A549 (cell line): Measurements from ENCODE around the gene MRPL53. TPM values are rescaled to one million over a fixed set of nuclear protein-coding genes. Genes with fewer than 3 reads are reported as not detected.

Experiments
- ATAC-seq, 2 experiments: fragments of 200-7000 bp in 1 of 2; fragments of >200 bp in 1 of 2; cut with Nextera tagmentation in 1 of 2; cut with Tn5 transposase in 1 of 2; 3 replicates each; pipeline versions ENCODE4 v1.8.0 to v1.9.1; 2018 to 2020; ENCODE audit warnings: mild to moderate bottlenecking in 1 of 2, moderate library complexity in 1 of 2
- CTCF ChIA-PET: fragments of 300-600 bp; sonication (Branson Sonifier 250); formaldehyde crosslinking; extraction: SDS; loops from one replicate; lab custom pipeline; 2021; ENCODE audit warnings: antibody characterized with exemption, inconsistent platforms; lab: Yijun Ruan, JAX
- POLR2A ChIA-PET: fragments of 350-600 bp; formaldehyde crosslinking; extraction: SDS; loops from one replicate; lab custom pipeline; 2021; ENCODE audit warnings: antibody characterized with exemption, inconsistent platforms; lab: Yijun Ruan, JAX
- DNase-seq, 2 experiments: peaks; one replicate each; pipeline versions ENCODE4 v3.0.0 to v3.0.0-alpha.2; 2011 to 2016; ENCODE audit warnings: low read depth in 1 of 2, low spot score in 1 of 2
- FAIRE-seq: peaks from 2 replicates; lab custom pipeline; 2011; peaks lifted over from hg19 to GRCh38; lab: Jason Lieb, UNC
- H3K27ac ChIP-seq, 2 experiments: fragments of >200 bp; sonication (Bioruptor Twin); formaldehyde crosslinking; 3 replicates each; pipeline ENCODE4 v1.5.1; 2016 to 2017
- H3K4me1 ChIP-seq: fragments of >200 bp; sonication (Bioruptor Twin); formaldehyde crosslinking; 3 replicates; pipeline ENCODE4 v1.6.1; 2016
- H3K4me2 ChIP-seq: fragments of >200 bp; sonication (Bioruptor Twin); formaldehyde crosslinking; 3 replicates; pipeline ENCODE4 v1.6.1; 2016
- H3K4me3 ChIP-seq: fragments of >200 bp; sonication (Bioruptor Twin); formaldehyde crosslinking; 3 replicates; pipeline ENCODE4 v1.5.1; 2016
- H3K9me3 ChIP-seq: fragments of >200 bp; sonication (Bioruptor Twin); formaldehyde crosslinking; 3 replicates; pipeline ENCODE4 v1.6.1; 2016
- CBX2 ChIP-seq: fragments of 200-600 bp; sonication (generic); IDR thresholded peaks from 2 replicates; pipeline ENCODE4 v1.6.1; 2016; ENCODE audit warnings: low read depth, mild to moderate bottlenecking, borderline replicate concordance
- ESRRA ChIP-seq: fragments of 150-350 bp; IDR thresholded peaks from 2 replicates; pipeline ENCODE4 v1.6.1; 2014; ENCODE audit warnings: mild to moderate bottlenecking, low read length, borderline replicate concordance
- GATA3 ChIP-seq: IDR thresholded peaks from 2 replicates; pipeline ENCODE4 v1.6.1; 2012; ENCODE audit warnings: borderline replicate concordance
- HES2 ChIP-seq: fragments of >200 bp; sonication (Bioruptor Twin); formaldehyde crosslinking; IDR thresholded peaks from 2 replicates; pipeline ENCODE4 v1.6.1; 2016
- HMGXB4 ChIP-seq: fragments of 250-450 bp; sonication (Bioruptor Pico); IDR thresholded peaks from 2 replicates; pipeline ENCODE4 v1.5.0; 2021; ENCODE audit warnings: mild to moderate bottlenecking, moderate library complexity, borderline replicate concordance
- HOXA7 ChIP-seq: fragments of 250-450 bp; sonication (Bioruptor Pico); IDR thresholded peaks from 2 replicates; pipeline ENCODE4 v1.5.0; 2020; ENCODE audit warnings: mild to moderate bottlenecking, moderate library complexity
- HOXB5 ChIP-seq: fragments of 250-450 bp; sonication (Bioruptor Pico); IDR thresholded peaks from 2 replicates; pipeline ENCODE4 v1.5.0; 2020; ENCODE audit warnings: mild to moderate bottlenecking, moderate library complexity
- KDM1A ChIP-seq: fragments of 200-600 bp; sonication (generic); IDR thresholded peaks from 2 replicates; pipeline ENCODE4 v1.6.1; 2016; ENCODE audit warnings: low read depth, mild to moderate bottlenecking
- MAFK ChIP-seq: fragments of 450-650 bp; IDR thresholded peaks from 2 replicates; pipeline ENCODE4 v1.6.1; 2014; ENCODE audit not compliant: partially characterized antibody
- POLR2A ChIP-seq: IDR thresholded peaks from 2 replicates; pipeline ENCODE4 v1.6.1; 2012; ENCODE audit warnings: mild to moderate bottlenecking, low read length
- RAD21 ChIP-seq, 2 experiments: fragments of >200 bp in 1 of 2; sonication (Bioruptor Twin) in 1 of 2; formaldehyde crosslinking in 1 of 2; IDR thresholded peaks in 1 of 2; conservative IDR thresholded peaks in 1 of 2; 2 replicates in 1 of 2; 3 replicates in 1 of 2; pipeline ENCODE4 v1.6.1; 2012 to 2018; ENCODE audit warnings: inconsistent platforms in 1 of 2
- RARB ChIP-seq: fragments of 250-450 bp; sonication (Bioruptor Pico); IDR thresholded peaks from 2 replicates; pipeline ENCODE4 v1.8.0; 2021; ENCODE audit warnings: mild to moderate bottlenecking, moderate library complexity
- SMC3 ChIP-seq: fragments of >200 bp; sonication (Bioruptor Twin); formaldehyde crosslinking; IDR thresholded peaks from 3 replicates; pipeline ENCODE4 v1.6.1; 2018; ENCODE audit warnings: inconsistent platforms
- SREBF2 ChIP-seq: fragments of 450-650 bp; IDR thresholded peaks from 2 replicates; pipeline ENCODE4 v1.6.1; 2014; ENCODE audit warnings: mild to moderate bottlenecking, moderate library complexity
- WGBS: methylation state at CpG from one replicate; pipeline ENCODE4 v1.1.6; 2017; ENCODE audit errors: missing lambda C conversion rate; 5-methylcytosine and 5-hydroxymethylcytosine counted together
- polyA plus RNA-seq, 4 experiments: library from polyadenylated mRNA; depleted of rRNA in 3 of 4; stranded (reverse); fragments of >200 nt; fragmentation: RNase III in 1 of 4; extraction: RNeasy Plus Mini Kit Qiagen cat#74134 plus additional on column Dnase treatment in 1 of 4; gene quantifications; 2 replicates in 3 of 4; 3 replicates in 1 of 4; pipeline ENCODE4 v1.2.3, GENCODE V29; 2011 to 2017
- TF ChIP-seq, protein P1 (sequence below): fragments of >200 bp; sonication (Bioruptor Twin); formaldehyde crosslinking; IDR thresholded peaks from 3 replicates; pipeline ENCODE4 v1.5.1; 2016
- TF ChIP-seq, protein P2 (sequence below): IDR thresholded peaks from 2 replicates; pipeline ENCODE4 v1.6.1; 2012
- TF ChIP-seq, protein P3 (sequence below): IDR thresholded peaks from 2 replicates; pipeline ENCODE4 v1.6.1; 2012; ENCODE audit warnings: low read depth, borderline replicate concordance

The MRPL53 gene
- polyA plus RNA-seq, 2 of the 4 experiments (the other 2 are of a cell fraction), result 68.8 to 229 TPM

- TF ChIP-seq HMGXB4 (CRISPR knock-in tag), result no peak
Measured at GRCh38 chr2:74516650-74517049, 44.2 kb upstream of the MRPL53 start (continued).

DNA sequence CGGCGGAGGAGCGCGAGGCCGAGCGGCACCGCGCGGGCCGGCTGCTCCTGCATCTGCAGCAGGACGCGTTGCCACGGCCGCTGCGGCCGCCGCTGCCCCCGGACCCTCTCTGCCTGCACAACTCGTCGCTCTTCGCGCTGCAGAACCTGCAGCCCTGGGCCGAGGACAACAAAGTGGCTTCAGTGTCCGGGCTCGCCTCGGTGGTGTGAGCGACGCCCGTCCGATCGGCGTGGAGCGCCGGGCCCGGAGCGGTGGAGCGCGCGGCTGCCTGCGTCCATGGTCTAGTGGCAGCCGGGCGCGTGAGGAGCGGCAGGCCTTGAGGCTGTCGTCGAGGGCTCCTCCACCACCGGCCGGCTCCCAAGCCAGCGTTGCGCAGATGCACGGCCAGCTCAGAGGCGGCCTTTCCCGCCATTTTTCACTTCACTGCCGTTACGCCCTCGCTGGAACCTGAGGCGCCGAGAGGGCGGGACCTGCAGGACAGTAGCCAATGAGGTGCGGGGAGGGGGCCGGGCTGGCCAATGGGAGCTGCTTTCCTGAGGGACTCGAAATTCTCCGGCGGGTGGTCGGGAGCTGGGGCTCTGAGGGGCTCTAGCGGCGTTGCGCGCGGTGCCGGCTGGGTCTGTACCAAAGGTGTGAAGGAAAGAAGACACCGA, 43.6 kb upstream of the MRPL53 start:
- Histone ChIP-seq H3K4me3 (no peak overlapping the region), H3K4me2 (no peak overlapping the region), H3K4me1 (peaks cover 6% of the 10 kb centered on the region; the same call in 1 of the 3 replicates), H3K27ac (no peak overlapping the region), H3K9me3 (no peaks in the 10 kb centered on the region)
- ChIA-PET POLR2A (no interaction called here), CTCF (interaction anchor here (0.6 to 1.7 kb wide), 2 partner anchors 10 to 33 kb away, joined by 3 to 8 read pairs; partner anchors contain the start of genes CCDC142 and TTC31)
- 86% methylated on average over 72 of the region's 72 CpGs for WGBS
- ATAC-seq, result no peak
- FAIRE-seq, result no peak
- DNase-seq, result no peak
- TF ChIP-seq HES2, result no peak
- TF ChIP-seq ESRRA, result no peak
- TF ChIP-seq, protein P1, sequence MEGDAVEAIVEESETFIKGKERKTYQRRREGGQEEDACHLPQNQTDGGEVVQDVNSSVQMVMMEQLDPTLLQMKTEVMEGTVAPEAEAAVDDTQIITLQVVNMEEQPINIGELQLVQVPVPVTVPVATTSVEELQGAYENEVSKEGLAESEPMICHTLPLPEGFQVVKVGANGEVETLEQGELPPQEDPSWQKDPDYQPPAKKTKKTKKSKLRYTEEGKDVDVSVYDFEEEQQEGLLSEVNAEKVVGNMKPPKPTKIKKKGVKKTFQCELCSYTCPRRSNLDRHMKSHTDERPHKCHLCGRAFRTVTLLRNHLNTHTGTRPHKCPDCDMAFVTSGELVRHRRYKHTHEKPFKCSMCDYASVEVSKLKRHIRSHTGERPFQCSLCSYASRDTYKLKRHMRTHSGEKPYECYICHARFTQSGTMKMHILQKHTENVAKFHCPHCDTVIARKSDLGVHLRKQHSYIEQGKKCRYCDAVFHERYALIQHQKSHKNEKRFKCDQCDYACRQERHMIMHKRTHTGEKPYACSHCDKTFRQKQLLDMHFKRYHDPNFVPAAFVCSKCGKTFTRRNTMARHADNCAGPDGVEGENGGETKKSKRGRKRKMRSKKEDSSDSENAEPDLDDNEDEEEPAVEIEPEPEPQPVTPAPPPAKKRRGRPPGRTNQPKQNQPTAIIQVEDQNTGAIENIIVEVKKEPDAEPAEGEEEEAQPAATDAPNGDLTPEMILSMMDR, result no peak
- no peak for TF ChIP-seq POLR2A
- no peak for TF ChIP-seq HMGXB4 (CRISPR knock-in tag)
- TF ChIP-seq, protein P2, sequence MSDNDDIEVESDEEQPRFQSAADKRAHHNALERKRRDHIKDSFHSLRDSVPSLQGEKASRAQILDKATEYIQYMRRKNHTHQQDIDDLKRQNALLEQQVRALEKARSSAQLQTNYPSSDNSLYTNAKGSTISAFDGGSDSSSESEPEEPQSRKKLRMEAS, result no peak
- TF ChIP-seq RAD21 (conservative IDR thresholded peaks at IDR 0.05 in 1 of 2, IDR thresholded peaks at IDR 0.05 in 1 of 2), result no peak
- no peak for TF ChIP-seq SREBF2
- no peak for TF ChIP-seq HOXA7 (CRISPR knock-in tag)
- TF ChIP-seq HOXB5 (CRISPR knock-in tag), result no peak
- no peak for TF ChIP-seq CBX2
- TF ChIP-seq, protein P3, sequence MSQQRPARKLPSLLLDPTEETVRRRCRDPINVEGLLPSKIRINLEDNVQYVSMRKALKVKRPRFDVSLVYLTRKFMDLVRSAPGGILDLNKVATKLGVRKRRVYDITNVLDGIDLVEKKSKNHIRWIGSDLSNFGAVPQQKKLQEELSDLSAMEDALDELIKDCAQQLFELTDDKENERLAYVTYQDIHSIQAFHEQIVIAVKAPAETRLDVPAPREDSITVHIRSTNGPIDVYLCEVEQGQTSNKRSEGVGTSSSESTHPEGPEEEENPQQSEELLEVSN, result no peak
- TF ChIP-seq RARB (CRISPR knock-in tag), result no peak
- TF ChIP-seq KDM1A, result no peak

DNA sequence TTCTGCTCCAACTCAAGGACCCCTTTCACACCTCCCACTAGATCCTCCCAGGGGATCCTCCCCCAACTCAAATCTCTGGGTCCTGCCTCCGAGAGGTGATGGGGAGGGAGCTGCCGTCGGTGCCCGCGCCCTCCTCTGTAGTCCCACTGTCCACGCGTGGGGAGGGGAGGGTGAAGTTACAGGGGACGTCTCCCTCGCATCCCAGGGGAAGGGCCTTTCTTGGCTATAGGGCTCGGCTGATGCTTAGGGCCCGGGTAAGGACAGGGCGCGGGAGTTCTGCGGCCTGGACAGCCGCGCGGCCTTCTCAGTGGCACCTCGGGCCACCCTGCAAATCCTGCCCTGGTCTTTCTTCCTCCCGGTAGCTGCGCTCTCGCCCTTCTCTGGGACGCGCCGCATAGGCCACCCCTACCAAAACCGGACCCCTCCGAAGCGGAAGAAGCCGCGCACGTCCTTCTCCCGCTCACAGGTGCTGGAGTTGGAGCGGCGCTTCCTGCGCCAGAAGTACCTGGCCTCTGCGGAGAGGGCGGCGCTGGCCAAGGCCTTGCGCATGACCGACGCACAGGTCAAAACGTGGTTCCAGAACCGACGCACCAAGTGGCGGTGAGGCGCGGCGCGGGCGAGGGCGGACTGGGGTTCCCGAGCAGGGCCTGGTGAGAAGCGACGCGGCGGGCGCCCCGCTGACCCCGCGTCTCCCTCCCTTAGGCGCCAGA, 42.9 kb upstream of the MRPL53 start:
- Histone ChIP-seq H3K4me3 (no peak overlapping the region), H3K27ac (no peak overlapping the region), H3K4me2 (no peak overlapping the region), H3K4me1 (peaks cover 6% of the 10 kb centered on the region; the same call in 1 of the 3 replicates), H3K9me3 (no peaks in the 10 kb centered on the region)
- 95% methylated on average over 60 of the region's 60 CpGs for WGBS
- POLR2A ChIA-PET, result no interaction called here
- TF ChIP-seq GATA3 (no peak), MAFK (no peak), SMC3 (no peak)
- CTCF ChIA-PET, result interaction anchor here (1.5 to 1.7 kb wide), 2 partner anchors 16 to 33 kb away, joined by 4 to 8 read pairs; partner anchors contain the start of genes CCDC142 and TTC31
- FAIRE-seq, result no peak
- DNase-seq, result no peak
- no peak for ATAC-seq
